GM23338 (cell line): Measurements from ENCODE around the gene VSTM5. TPM values are rescaled to one million over a fixed set of nuclear protein-coding genes. Genes with fewer than 3 reads are reported as not detected.

ENCODE experiments used
- ATAC-seq: fragments of 200-7000 bp; cut with Tn5 transposase; 3 replicates; pipeline ENCODE4 v1.9.1; 2020
- DNase-seq: peaks from one replicate; pipeline ENCODE4 v3.0.0-alpha.2; 2015; ENCODE audit warnings: low spot score
- H2AFZ ChIP-seq: fragments of 200-600 bp; sonication (generic); 2 replicates; pipeline ENCODE4 v1.8.0; 2016; ENCODE audit warnings: antibody characterized with exemption, mild to moderate bottlenecking, moderate library complexity
- H3F3A ChIP-seq: fragments of 200-600 bp; sonication (generic); replicated peaks from 2 replicates; pipeline ENCODE4 v1.8.0; 2017; ENCODE audit warnings: antibody characterized with exemption, mixed run types, low read depth
- H3K27ac ChIP-seq: fragments of 200-600 bp; sonication (generic); 2 replicates; pipeline ENCODE4 v1.6.1; 2016; ENCODE audit warnings: low read depth
- H3K27me3 ChIP-seq: fragments of 200-600 bp; sonication (generic); 2 replicates; pipeline ENCODE4 v1.8.0; 2016; ENCODE audit warnings: mild to moderate bottlenecking, mixed run types, moderate library complexity; ENCODE audit not compliant: insufficient read depth
- H3K36me3 ChIP-seq: fragments of 200-600 bp; sonication (generic); 2 replicates; pipeline ENCODE4 v1.8.0; 2016; ENCODE audit warnings: mild to moderate bottlenecking; ENCODE audit not compliant: insufficient read depth
- H3K4me1 ChIP-seq: fragments of 200-600 bp; sonication (generic); 2 replicates; pipeline ENCODE4 v1.8.0; 2016; ENCODE audit warnings: mild to moderate bottlenecking, moderate library complexity; ENCODE audit not compliant: insufficient read depth
- H3K4me2 ChIP-seq: fragments of 200-600 bp; sonication (generic); 2 replicates; pipeline ENCODE4 v1.7.1; 2017; ENCODE audit warnings: mixed run types
- H3K4me3 ChIP-seq: fragments of 200-600 bp; sonication (generic); 2 replicates; pipeline ENCODE4 v1.6.1; 2016; ENCODE audit warnings: mixed run types
- H3K79me2 ChIP-seq: fragments of 200-600 bp; sonication (generic); replicated peaks from 2 replicates; pipeline ENCODE4 v1.8.0; 2017; ENCODE audit warnings: mild to moderate bottlenecking; ENCODE audit not compliant: insufficient read depth
- H3K9me2 ChIP-seq: fragments of 200-600 bp; sonication (generic); 2 replicates; pipeline ENCODE4 v1.8.0; 2017; ENCODE audit not compliant: insufficient read depth
- H4K20me1 ChIP-seq: fragments of 200-600 bp; sonication (generic); replicated peaks from 2 replicates; pipeline ENCODE4 v1.8.0; 2017; ENCODE audit warnings: mild to moderate bottlenecking; ENCODE audit not compliant: insufficient read depth
- H3K27ac Mint-ChIP-seq: 2 replicates; pipeline ENCODE4 v1.8.0; 2020; ENCODE audit warnings: inconsistent platforms, mild to moderate bottlenecking, moderate library complexity, mixed read lengths
- H3K27me3 Mint-ChIP-seq: 3 replicates; pipeline ENCODE4 v1.8.0; 2022; ENCODE audit warnings: low read depth, mild to moderate bottlenecking, moderate library complexity, mixed read lengths, inconsistent platforms; ENCODE audit not compliant: insufficient read depth, poor library complexity
- H3K36me3 Mint-ChIP-seq: 3 replicates; pipeline ENCODE4 v1.8.0; 2021; ENCODE audit warnings: low read depth, mild to moderate bottlenecking, inconsistent platforms, moderate library complexity, mixed read lengths
- H3K4me1 Mint-ChIP-seq: 3 replicates; pipeline ENCODE4 v1.8.0; 2020; ENCODE audit warnings: mild to moderate bottlenecking, inconsistent platforms, mixed read lengths
- H3K4me3 Mint-ChIP-seq: 3 replicates; pipeline ENCODE4 v1.8.0; 2021; ENCODE audit warnings: moderate library complexity, mild to moderate bottlenecking, inconsistent platforms, mixed read lengths
- H3K9me3 Mint-ChIP-seq: 3 replicates; pipeline ENCODE4 v1.8.0; 2020; ENCODE audit warnings: moderate library complexity, mild to moderate bottlenecking, inconsistent platforms, mixed read lengths
- EZH2 ChIP-seq: fragments of 200-600 bp; sonication (generic); IDR thresholded peaks from one replicate; pipeline ENCODE4 v1.8.0; 2017; ENCODE audit warnings: antibody characterized with exemption, mild to moderate bottlenecking, low read depth; ENCODE audit not compliant: unreplicated experiment
- JUNB ChIP-seq: IDR thresholded peaks from one replicate; pipeline ENCODE4 v1.6.1; 2016; ENCODE audit warnings: antibody characterized with exemption; ENCODE audit not compliant: unreplicated experiment
- POLR2AphosphoS5 ChIP-seq: IDR thresholded peaks from 2 replicates; pipeline ENCODE4 v1.6.1; 2016; ENCODE audit warnings: antibody characterized with exemption, low read depth
- REST ChIP-seq: IDR thresholded peaks from one replicate; pipeline ENCODE4 v1.6.1; 2018; ENCODE audit warnings: antibody characterized with exemption; ENCODE audit not compliant: unreplicated experiment
- STAT1 ChIP-seq: IDR thresholded peaks from one replicate; pipeline ENCODE4 v1.6.1; 2016; ENCODE audit warnings: antibody characterized with exemption; ENCODE audit not compliant: unreplicated experiment
- ZNF114 ChIP-seq: fragments of 250-450 bp; sonication (Bioruptor Pico); IDR thresholded peaks from 2 replicates; pipeline ENCODE4 v1.5.0; 2020; ENCODE audit warnings: mild to moderate bottlenecking, moderate library complexity
- ZNF331 ChIP-seq: fragments of 250-450 bp; sonication (Bioruptor Pico); IDR thresholded peaks from 2 replicates; pipeline ENCODE4 v1.5.0; 2020; ENCODE audit warnings: low read depth, mild to moderate bottlenecking, moderate library complexity
- polyA plus RNA-seq: library from polyadenylated mRNA; unstranded; fragments of >200 nt; fragmentation: Nextera tagmentation; extraction: Ambion mirVana; gene quantifications from 2 replicates; pipeline ENCODE4 v1.2.1, GENCODE V29; 2016
- total RNA-seq: library from RNA; depleted of rRNA; stranded (reverse); fragments of >200 nt; shearing (Covaris generic); gene quantifications from 2 replicates; pipeline ENCODE4 v1.2.3, GENCODE V29; 2014
- TF ChIP-seq, protein P1 (sequence below): IDR thresholded peaks from 2 replicates; pipeline ENCODE4 v1.6.1; 2016; ENCODE audit warnings: antibody characterized with exemption
- TF ChIP-seq, protein P2 (sequence below), 2 experiments: fragments of 200-600 bp in 1 of 2; sonication (generic) in 1 of 2; conservative IDR thresholded peaks; 2 replicates each; pipeline versions ENCODE4 v1.5.1 to v1.6.1; 2016 to 2017; ENCODE audit warnings: antibody characterized with exemption in 2 of 2, low read depth in 2 of 2, mild to moderate bottlenecking in 2 of 2, moderate library complexity in 1 of 2

VSTM5 gene
- total and polyA plus RNA-seq, 2 experiments from 2014 or later, result 0.21 to 0.66 TPM

- TF ChIP-seq REST, result no peak
- no peak for TF ChIP-seq JUNB
Observed at GRCh38 chr11:93832780-93833179, 17.6 kb downstream of the VSTM5 start (continued).

DNA sequence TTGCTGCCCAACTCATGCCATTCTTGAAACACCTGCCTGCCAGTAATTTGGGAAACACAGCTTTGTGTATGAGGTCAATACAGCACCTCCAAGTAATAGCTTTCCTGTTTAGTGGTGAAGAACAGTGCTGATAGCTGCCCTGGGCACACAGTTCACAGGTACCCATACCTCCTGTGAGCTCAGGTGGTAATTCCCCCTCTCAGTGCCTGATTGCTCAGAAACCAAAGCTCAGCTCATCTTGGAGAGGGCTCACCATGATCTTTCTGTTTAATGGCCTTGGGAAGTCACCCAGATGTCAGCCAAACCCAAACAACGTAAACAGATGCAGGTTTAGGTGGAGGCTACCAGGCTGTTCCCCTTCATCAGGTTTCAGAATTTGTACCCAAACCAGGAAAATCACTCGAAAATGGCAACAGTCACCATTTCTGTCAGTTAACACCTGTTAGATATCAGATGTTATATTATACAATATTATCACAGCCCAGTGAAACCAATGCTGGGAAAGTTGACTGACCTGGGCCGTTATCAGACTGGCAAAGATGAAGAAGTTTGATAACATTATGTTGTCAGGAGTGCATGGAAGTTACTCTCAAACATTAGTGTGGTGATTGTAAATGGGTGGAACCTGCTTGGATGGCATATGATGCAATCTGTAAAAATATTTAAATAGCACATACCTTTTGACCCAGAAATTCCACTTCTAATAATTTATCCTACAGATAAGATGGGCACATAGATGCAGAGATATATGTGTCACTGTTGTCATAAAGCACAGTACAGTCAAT, 18.9 kb downstream of the VSTM5 start:
- H3K4me3 Mint-ChIP-seq, result no peak overlapping the region
- TF ChIP-seq STAT1 (no peak), JUNB (no peak)
- TF ChIP-seq, protein P1, sequence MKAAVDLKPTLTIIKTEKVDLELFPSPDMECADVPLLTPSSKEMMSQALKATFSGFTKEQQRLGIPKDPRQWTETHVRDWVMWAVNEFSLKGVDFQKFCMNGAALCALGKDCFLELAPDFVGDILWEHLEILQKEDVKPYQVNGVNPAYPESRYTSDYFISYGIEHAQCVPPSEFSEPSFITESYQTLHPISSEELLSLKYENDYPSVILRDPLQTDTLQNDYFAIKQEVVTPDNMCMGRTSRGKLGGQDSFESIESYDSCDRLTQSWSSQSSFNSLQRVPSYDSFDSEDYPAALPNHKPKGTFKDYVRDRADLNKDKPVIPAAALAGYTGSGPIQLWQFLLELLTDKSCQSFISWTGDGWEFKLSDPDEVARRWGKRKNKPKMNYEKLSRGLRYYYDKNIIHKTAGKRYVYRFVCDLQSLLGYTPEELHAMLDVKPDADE, result no peak
- TF ChIP-seq, protein P2, sequence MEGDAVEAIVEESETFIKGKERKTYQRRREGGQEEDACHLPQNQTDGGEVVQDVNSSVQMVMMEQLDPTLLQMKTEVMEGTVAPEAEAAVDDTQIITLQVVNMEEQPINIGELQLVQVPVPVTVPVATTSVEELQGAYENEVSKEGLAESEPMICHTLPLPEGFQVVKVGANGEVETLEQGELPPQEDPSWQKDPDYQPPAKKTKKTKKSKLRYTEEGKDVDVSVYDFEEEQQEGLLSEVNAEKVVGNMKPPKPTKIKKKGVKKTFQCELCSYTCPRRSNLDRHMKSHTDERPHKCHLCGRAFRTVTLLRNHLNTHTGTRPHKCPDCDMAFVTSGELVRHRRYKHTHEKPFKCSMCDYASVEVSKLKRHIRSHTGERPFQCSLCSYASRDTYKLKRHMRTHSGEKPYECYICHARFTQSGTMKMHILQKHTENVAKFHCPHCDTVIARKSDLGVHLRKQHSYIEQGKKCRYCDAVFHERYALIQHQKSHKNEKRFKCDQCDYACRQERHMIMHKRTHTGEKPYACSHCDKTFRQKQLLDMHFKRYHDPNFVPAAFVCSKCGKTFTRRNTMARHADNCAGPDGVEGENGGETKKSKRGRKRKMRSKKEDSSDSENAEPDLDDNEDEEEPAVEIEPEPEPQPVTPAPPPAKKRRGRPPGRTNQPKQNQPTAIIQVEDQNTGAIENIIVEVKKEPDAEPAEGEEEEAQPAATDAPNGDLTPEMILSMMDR (conservative IDR thresholded peaks at IDR 0.05; ENCODE audit: low read depth in 2 of 2), result no peak
- H3K9me3 Mint-ChIP-seq, result no peaks in the 10 kb centered on the region
- no peak overlapping the region for H3K4me2 ChIP-seq
- H3K4me1 Mint-ChIP-seq, result peaks cover 6% of the 10 kb centered on the region; the same call in 1 of the 3 replicates
- H3K9me2 ChIP-seq, result no peaks in the 10 kb centered on the region
- no peaks in the 10 kb centered on the region for H3K4me1 ChIP-seq
- H3K27me3 ChIP-seq, result no peaks in the 10 kb centered on the region
- no peaks in the 10 kb centered on the region for H3K79me2 ChIP-seq
- H4K20me1 ChIP-seq, result no peaks in the 10 kb centered on the region
- DNase-seq (no peak), ATAC-seq (no peak)
- H3F3A ChIP-seq, result no peaks in the 10 kb centered on the region
- H3K4me3 ChIP-seq, result no peak overlapping the region
- no peaks in the 10 kb centered on the region for H3K36me3 Mint-ChIP-seq
- H2AFZ ChIP-seq, result 0 out of 2 replicates have a peak overlapping the region, but pooled peaks have one; percentile 23
- H3K36me3 ChIP-seq, result no peaks in the 10 kb centered on the region
- H3K27ac Mint-ChIP-seq, result no peak overlapping the region
- no peak overlapping the region for H3K27ac ChIP-seq
- peaks cover 2% of the 10 kb centered on the region for H3K27me3 Mint-ChIP-seq

DNA sequence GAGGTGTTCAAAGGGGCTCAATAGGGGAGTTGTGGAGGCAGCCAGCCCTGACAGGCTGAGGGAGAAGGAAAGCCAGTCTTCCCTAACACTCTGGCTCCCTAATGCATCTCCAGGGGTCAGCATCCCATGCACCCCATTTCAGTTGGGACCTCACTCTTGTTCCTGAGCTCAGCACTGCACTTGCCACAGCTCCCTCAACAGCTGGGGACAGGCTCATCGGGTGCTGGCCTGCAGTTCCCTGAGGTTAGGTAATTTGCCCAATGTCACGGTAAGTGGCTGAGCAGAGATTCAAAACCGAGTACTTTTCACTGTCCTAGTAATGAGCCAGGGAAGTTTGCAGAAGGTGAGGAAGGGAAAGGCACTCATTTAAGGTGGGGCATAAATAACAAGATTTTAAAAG, 20.8 kb downstream of the VSTM5 start:
- H3K4me1 ChIP-seq, result no peaks in the 10 kb centered on the region
- no peaks in the 10 kb centered on the region for H3K36me3 Mint-ChIP-seq
- no peak overlapping the region for H2AFZ ChIP-seq
- H3K27me3 ChIP-seq, result no peaks in the 10 kb centered on the region
- DNase-seq, result no peak
- H3K79me2 ChIP-seq, result no peaks in the 10 kb centered on the region
- no peak overlapping the region for H3K4me3 Mint-ChIP-seq
- no peak overlapping the region for H3K27ac Mint-ChIP-seq
- H4K20me1 ChIP-seq, result no peaks in the 10 kb centered on the region
- peaks cover 6% of the 10 kb centered on the region; the same call in 1 of the 3 replicates for H3K4me1 Mint-ChIP-seq
- H3K27ac ChIP-seq, result no peak overlapping the region
- ATAC-seq, result no peak; the same call in 2 of the 3 replicates
- H3F3A ChIP-seq, result no peaks in the 10 kb centered on the region
- H3K4me3 ChIP-seq, result no peak overlapping the region
- no peaks in the 10 kb centered on the region for H3K9me2 ChIP-seq
- H3K36me3 ChIP-seq, result no peaks in the 10 kb centered on the region
- H3K4me2 ChIP-seq, result no peak overlapping the region
- H3K27me3 Mint-ChIP-seq, result peaks cover 2% of the 10 kb centered on the region
- H3K9me3 Mint-ChIP-seq, result no peaks in the 10 kb centered on the region
- TF ChIP-seq EZH2 (no peak), POLR2AphosphoS5 (no peak), REST (no peak), ZNF114 (CRISPR knock-in tag) (no peak), ZNF331 (CRISPR knock-in tag) (no peak)
